Measurements from ENCODE around the gene IFI30.

GRCh38 chr19:18216789-18217188 lies 43.2 kb downstream of the IFI30 start:
- no peak for TF ChIP-seq CTCF (IDR thresholded peaks at IDR 0.05)
- TF ChIP-seq POLR2AphosphoS5 (IDR thresholded peaks at IDR 0.05; ENCODE audit: insufficient read depth in 1 of 2, low read depth in 1 of 2) = no peak
- TF ChIP-seq POLR2A (IDR thresholded peaks at IDR 0.05) = no peak
